Measurements from ENCODE around the gene ROR2.

The ROR2 gene

DNA sequence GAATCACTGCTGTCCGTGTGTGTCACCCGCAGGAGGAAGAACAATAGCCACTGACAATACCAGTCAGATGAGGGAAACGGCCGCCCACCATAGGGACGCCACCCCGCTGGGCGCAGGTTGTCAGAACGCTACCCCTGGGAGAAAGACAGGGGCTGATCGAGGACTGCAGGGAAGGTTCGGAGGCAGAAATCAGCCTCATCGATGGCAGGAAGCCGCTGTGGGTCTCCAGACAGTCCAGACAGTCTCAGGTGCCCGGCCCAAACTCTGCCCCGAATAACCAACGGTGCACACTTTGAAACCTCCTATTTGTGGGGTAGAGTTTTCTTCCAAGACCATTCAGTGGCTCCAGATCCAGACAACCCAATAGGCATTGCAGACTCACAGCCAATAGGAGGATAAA, 181.5 kb downstream of the ROR2 start:
- no peak for TF ChIP-seq ISL1 (CRISPR knock-in tag; IDR thresholded peaks at IDR 0.05)
- no peak for TF ChIP-seq CSDC2 (CRISPR knock-in tag; IDR thresholded peaks at IDR 0.05)
- TF ChIP-seq BACH2 (CRISPR knock-in tag; IDR thresholded peaks at IDR 0.05; ENCODE audit: borderline replicate concordance), result no peak
- TF ChIP-seq RARB (CRISPR knock-in tag; IDR thresholded peaks at IDR 0.05), result no peak
- TF ChIP-seq ZFP30 (CRISPR knock-in tag; IDR thresholded peaks at IDR 0.05), result no peak
- ATAC-seq, result no peak

DNA sequence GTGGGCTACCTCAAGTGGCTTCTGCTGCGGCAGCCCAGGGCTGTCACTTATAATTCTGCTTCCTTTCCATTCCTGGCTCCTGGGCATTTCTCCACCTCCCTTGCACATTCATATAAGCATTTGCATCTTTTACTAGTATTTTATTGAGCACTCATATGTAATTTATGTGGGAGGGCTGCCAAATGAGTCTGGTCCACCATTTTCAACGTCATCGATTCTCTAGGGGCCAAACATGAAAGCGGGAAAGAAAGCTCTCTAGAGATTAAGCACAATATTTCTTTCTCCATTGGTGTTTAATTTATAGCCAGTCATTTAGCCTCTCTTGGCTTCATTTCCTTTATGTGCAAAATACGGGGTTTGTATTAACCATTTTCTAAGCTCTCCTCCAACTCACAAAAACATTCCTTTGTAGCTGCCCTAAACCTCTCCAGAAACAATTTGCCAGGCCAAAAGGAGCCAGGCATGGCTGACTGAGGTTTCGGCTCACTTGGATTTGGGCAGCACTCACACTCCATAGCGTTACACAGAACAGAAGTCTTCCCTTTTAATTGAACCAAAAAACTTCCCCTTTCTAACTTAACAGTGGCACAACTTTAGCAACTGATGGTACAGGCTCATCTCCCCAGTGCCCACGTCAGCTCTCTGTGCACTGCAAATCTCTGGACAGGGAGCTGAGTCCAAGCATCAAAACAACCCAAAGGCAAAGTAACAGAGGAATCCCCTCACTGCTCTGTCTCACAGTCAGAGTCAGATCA, 183.5 kb downstream of the ROR2 start:
- no peak for ATAC-seq
- TF ChIP-seq, protein P1, sequence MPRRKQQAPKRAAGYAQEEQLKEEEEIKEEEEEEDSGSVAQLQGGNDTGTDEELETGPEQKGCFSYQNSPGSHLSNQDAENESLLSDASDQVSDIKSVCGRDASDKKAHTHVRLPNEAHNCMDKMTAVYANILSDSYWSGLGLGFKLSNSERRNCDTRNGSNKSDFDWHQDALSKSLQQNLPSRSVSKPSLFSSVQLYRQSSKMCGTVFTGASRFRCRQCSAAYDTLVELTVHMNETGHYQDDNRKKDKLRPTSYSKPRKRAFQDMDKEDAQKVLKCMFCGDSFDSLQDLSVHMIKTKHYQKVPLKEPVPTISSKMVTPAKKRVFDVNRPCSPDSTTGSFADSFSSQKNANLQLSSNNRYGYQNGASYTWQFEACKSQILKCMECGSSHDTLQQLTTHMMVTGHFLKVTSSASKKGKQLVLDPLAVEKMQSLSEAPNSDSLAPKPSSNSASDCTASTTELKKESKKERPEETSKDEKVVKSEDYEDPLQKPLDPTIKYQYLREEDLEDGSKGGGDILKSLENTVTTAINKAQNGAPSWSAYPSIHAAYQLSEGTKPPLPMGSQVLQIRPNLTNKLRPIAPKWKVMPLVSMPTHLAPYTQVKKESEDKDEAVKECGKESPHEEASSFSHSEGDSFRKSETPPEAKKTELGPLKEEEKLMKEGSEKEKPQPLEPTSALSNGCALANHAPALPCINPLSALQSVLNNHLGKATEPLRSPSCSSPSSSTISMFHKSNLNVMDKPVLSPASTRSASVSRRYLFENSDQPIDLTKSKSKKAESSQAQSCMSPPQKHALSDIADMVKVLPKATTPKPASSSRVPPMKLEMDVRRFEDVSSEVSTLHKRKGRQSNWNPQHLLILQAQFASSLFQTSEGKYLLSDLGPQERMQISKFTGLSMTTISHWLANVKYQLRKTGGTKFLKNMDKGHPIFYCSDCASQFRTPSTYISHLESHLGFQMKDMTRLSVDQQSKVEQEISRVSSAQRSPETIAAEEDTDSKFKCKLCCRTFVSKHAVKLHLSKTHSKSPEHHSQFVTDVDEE (CRISPR knock-in tag; IDR thresholded peaks at IDR 0.05), result no peak
- TF ChIP-seq BACH2 (CRISPR knock-in tag; IDR thresholded peaks at IDR 0.05; ENCODE audit: borderline replicate concordance), result no peak
- TF ChIP-seq OSR1 (CRISPR knock-in tag; IDR thresholded peaks at IDR 0.05), result no peak

DNA sequence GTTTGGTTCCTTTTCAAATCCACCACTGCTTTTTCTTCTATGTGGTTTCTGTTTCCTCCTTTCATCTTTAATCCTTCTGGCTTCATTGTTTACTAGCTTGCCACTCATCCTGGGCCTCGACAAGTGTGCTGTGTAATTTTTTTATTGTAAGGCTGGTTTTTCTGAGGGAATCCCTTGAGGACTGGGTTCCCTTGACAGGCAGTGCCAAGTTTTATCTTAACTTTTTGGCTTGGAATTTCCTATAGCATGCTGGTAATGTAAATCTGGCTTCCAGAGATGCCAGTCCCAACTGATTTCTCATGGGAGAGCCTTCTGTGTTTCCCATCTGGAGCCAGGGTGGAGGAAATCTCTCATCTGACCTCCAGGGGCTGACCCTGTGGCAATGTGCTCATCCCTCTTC, 184.7 kb downstream of the ROR2 start:
- TF ChIP-seq, protein P2, sequence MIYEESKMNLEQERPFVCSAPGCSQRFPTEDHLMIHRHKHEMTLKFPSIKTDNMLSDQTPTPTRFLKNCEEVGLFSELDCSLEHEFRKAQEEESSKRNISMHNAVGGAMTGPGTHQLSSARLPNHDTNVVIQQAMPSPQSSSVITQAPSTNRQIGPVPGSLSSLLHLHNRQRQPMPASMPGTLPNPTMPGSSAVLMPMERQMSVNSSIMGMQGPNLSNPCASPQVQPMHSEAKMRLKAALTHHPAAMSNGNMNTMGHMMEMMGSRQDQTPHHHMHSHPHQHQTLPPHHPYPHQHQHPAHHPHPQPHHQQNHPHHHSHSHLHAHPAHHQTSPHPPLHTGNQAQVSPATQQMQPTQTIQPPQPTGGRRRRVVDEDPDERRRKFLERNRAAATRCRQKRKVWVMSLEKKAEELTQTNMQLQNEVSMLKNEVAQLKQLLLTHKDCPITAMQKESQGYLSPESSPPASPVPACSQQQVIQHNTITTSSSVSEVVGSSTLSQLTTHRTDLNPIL (CRISPR knock-in tag; IDR thresholded peaks at IDR 0.05; ENCODE audit: low read depth), result no peak
- TF ChIP-seq BACH2 (CRISPR knock-in tag; IDR thresholded peaks at IDR 0.05; ENCODE audit: borderline replicate concordance) (no peak), ISL1 (CRISPR knock-in tag; IDR thresholded peaks at IDR 0.05) (no peak)
- no peak for ATAC-seq

DNA sequence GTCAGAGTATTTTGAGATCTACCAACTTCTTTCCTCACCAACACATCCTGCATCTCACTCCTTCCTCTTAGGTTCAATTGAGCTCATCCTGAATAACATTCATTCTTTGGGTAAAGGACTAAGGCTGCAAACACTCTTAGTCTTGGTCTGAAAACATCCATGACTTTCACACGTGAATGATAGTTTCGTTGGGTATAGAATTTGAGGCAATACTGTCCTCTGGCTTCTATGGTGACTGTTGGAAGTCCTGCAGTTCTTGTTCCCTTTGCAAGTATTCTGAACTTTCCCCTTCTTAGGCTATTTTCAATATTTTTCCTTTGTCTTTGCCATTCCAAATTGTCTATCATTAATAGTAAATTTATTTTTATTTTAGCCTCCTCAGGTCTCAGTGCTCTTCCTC, 185.4 kb downstream of the ROR2 start:
- no peak for ATAC-seq
- TF ChIP-seq ZFP3 (CRISPR knock-in tag; IDR thresholded peaks at IDR 0.05), result no peak
- TF ChIP-seq, protein P3, sequence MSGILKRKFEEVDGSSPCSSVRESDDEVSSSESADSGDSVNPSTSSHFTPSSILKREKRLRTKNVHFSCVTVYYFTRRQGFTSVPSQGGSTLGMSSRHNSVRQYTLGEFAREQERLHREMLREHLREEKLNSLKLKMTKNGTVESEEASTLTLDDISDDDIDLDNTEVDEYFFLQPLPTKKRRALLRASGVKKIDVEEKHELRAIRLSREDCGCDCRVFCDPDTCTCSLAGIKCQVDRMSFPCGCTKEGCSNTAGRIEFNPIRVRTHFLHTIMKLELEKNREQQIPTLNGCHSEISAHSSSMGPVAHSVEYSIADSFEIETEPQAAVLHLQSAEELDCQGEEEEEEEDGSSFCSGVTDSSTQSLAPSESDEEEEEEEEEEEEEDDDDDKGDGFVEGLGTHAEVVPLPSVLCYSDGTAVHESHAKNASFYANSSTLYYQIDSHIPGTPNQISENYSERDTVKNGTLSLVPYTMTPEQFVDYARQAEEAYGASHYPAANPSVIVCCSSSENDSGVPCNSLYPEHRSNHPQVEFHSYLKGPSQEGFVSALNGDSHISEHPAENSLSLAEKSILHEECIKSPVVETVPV (CRISPR knock-in tag; IDR thresholded peaks at IDR 0.05), result no peak
- TF ChIP-seq, protein P4, sequence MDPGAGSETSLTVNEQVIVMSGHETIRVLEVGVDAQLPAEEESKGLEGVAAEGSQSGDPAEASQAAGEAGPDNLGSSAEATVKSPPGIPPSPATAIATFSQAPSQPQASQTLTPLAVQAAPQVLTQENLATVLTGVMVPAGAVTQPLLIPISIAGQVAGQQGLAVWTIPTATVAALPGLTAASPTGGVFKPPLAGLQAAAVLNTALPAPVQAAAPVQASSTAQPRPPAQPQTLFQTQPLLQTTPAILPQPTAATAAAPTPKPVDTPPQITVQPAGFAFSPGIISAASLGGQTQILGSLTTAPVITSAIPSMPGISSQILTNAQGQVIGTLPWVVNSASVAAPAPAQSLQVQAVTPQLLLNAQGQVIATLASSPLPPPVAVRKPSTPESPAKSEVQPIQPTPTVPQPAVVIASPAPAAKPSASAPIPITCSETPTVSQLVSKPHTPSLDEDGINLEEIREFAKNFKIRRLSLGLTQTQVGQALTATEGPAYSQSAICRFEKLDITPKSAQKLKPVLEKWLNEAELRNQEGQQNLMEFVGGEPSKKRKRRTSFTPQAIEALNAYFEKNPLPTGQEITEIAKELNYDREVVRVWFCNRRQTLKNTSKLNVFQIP (CRISPR knock-in tag; IDR thresholded peaks at IDR 0.05; ENCODE audit: borderline replicate concordance, low read depth), result no peak
- no peak for TF ChIP-seq ZNF8 (CRISPR knock-in tag; IDR thresholded peaks at IDR 0.05)

DNA sequence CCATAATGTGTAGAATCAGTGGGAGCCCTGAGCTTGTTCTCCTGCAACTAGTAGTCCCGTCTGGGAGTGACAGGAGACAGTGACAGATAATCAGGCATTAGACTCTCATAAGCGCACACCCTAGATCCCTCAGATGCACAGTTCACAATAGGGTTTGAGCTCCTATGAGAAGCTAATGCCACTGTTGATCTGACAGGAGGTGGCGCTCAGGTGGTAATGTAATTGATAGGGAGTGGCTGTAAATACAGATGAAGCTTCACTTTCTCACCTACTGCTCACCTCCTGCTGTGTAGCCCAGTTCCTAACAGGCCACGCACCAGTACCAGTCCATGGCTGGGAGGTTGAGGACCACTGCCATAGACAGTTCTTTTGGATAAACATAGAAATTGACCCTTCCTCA, 188.7 kb downstream of the ROR2 start:
- no peak for ATAC-seq
- no peak for TF ChIP-seq ZC3H10 (CRISPR knock-in tag; IDR thresholded peaks at IDR 0.05)
- no peak for TF ChIP-seq ZNF8 (CRISPR knock-in tag; IDR thresholded peaks at IDR 0.05)
- no peak for TF ChIP-seq ZFP3 (CRISPR knock-in tag; IDR thresholded peaks at IDR 0.05)
- TF ChIP-seq, protein P5, sequence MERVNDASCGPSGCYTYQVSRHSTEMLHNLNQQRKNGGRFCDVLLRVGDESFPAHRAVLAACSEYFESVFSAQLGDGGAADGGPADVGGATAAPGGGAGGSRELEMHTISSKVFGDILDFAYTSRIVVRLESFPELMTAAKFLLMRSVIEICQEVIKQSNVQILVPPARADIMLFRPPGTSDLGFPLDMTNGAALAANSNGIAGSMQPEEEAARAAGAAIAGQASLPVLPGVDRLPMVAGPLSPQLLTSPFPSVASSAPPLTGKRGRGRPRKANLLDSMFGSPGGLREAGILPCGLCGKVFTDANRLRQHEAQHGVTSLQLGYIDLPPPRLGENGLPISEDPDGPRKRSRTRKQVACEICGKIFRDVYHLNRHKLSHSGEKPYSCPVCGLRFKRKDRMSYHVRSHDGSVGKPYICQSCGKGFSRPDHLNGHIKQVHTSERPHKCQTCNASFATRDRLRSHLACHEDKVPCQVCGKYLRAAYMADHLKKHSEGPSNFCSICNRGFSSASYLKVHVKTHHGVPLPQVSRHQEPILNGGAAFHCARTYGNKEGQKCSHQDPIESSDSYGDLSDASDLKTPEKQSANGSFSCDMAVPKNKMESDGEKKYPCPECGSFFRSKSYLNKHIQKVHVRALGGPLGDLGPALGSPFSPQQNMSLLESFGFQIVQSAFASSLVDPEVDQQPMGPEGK (CRISPR knock-in tag; IDR thresholded peaks at IDR 0.05; ENCODE audit: borderline replicate concordance), result no peak
- TF ChIP-seq TCF4 (CRISPR knock-in tag; IDR thresholded peaks at IDR 0.05; ENCODE audit: borderline replicate concordance), result no peak
- TF ChIP-seq ZNF565 (CRISPR knock-in tag; conservative IDR thresholded peaks at IDR 0.05; ENCODE audit: low read depth), result no peak
- TF ChIP-seq OSR1 (CRISPR knock-in tag; IDR thresholded peaks at IDR 0.05), result no peak
- TF ChIP-seq ZNF70 (CRISPR knock-in tag; IDR thresholded peaks at IDR 0.05), result no peak
- TF ChIP-seq, protein P4 (CRISPR knock-in tag; IDR thresholded peaks at IDR 0.05; ENCODE audit: borderline replicate concordance, low read depth), result no peak
- no peak for TF ChIP-seq ZFP30 (CRISPR knock-in tag; IDR thresholded peaks at IDR 0.05)
- TF ChIP-seq, protein P2 (CRISPR knock-in tag; IDR thresholded peaks at IDR 0.05; ENCODE audit: low read depth), result no peak
- TF ChIP-seq, protein P1 (CRISPR knock-in tag; IDR thresholded peaks at IDR 0.05), result no peak

Data from SK-N-SH treated with all-trans-retinoic acid at 6 μM for 48 hours (cell line).